Mammary epithelial cell (primary cell): ENCODE measurements around the gene HMGB4.

Source experiments
- EZH2 ChIP-seq: IDR thresholded peaks from 2 replicates; pipeline ENCODE4 v1.6.1; 2012; ENCODE audit warnings: low read length, inconsistent platforms, borderline replicate concordance
- TF ChIP-seq, protein P1 (sequence below), 2 donors: IDR thresholded peaks in 1 of 2; conservative IDR thresholded peaks in 1 of 2; 2 replicates each; pipeline ENCODE4 v1.5.1; 2011 to 2012; ENCODE audit warnings: inconsistent platforms in 2 of 2, low read length in 2 of 2, mild to moderate bottlenecking in 2 of 2, control low read depth in 1 of 2, low read depth in 1 of 2; ENCODE audit not compliant: insufficient read depth in 1 of 2; ENCODE audit errors: extremely low read depth in 1 of 2

DNA sequence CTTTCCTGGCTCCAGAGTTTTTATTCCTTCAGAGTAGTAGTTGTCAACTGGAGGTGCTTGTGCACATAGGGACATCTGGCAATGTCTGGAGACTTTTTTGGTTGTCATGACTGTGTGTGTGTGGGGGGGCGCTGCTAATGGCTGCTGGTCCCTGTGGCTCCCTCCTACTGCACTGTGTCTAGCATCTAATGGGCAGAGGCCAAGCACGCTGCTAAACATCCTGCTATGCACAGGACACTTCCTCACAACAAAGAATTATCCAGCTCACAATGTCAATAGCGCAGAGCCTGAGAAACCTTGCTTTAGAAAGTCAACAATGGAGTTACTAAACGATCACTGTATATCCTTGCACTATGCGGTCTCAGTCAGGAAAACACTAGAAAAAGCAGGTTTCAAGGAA lies 19.7 kb upstream of the HMGB4 start:
- TF ChIP-seq, protein P1, sequence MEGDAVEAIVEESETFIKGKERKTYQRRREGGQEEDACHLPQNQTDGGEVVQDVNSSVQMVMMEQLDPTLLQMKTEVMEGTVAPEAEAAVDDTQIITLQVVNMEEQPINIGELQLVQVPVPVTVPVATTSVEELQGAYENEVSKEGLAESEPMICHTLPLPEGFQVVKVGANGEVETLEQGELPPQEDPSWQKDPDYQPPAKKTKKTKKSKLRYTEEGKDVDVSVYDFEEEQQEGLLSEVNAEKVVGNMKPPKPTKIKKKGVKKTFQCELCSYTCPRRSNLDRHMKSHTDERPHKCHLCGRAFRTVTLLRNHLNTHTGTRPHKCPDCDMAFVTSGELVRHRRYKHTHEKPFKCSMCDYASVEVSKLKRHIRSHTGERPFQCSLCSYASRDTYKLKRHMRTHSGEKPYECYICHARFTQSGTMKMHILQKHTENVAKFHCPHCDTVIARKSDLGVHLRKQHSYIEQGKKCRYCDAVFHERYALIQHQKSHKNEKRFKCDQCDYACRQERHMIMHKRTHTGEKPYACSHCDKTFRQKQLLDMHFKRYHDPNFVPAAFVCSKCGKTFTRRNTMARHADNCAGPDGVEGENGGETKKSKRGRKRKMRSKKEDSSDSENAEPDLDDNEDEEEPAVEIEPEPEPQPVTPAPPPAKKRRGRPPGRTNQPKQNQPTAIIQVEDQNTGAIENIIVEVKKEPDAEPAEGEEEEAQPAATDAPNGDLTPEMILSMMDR (conservative IDR thresholded peaks at IDR 0.05 in 1 of 2, IDR thresholded peaks at IDR 0.05 in 1 of 2; ENCODE audit: extremely low read depth in 1 of 2, insufficient read depth in 1 of 2, low read depth in 1 of 2, low read length in 2 of 2) = no peak
- TF ChIP-seq EZH2 = no peak
